ENCODE results near the gene CHL1.

The CHL1 gene

GRCh38 chr3:270688-271087 is 74.1 kb downstream of the CHL1 start:
- no peak for DNase-seq (ENCODE audit: low read depth)
- TF ChIP-seq CTCF (IDR thresholded peaks at IDR 0.05; ENCODE audit: control insufficient read depth, insufficient read depth, low read depth, low read length, missing control alignments), result no peak
- H3K4me3 ChIP-seq (ENCODE audit: control insufficient read depth, low read depth, low read length), result no peak overlapping the region

GRCh38 chr3:274927-275326 is 78.4 kb downstream of the CHL1 start:
- no peak for DNase-seq (ENCODE audit: low read depth)
- no peak for TF ChIP-seq CTCF (IDR thresholded peaks at IDR 0.05; ENCODE audit: control insufficient read depth, insufficient read depth, low read depth, low read length, missing control alignments)
- no peak overlapping the region for H3K4me3 ChIP-seq (ENCODE audit: control insufficient read depth, low read depth, low read length)

DNA sequence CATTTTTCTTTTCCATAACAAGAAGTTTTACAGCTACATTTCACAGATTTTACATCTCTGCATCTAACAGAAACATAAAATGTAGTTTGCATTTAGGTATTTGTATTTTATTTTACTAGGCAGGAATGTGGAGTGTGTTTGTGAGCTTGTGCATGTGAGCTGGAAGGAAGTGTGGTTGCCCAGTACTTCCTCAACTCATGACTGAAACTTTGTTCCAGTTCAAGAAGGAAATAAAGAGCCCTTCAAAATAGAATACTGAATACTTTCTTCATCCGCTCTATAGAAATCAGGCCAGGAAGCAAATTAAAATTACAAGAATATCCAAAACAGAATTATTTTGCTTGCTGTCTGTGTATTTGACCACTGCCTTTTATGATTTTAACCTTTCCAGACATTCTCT is 81.3 kb downstream of the CHL1 start:
- TF ChIP-seq CTCF (IDR thresholded peaks at IDR 0.05; ENCODE audit: control insufficient read depth, insufficient read depth, low read depth, low read length, missing control alignments), result no peak
- no peak overlapping the region for H3K4me3 ChIP-seq (ENCODE audit: control insufficient read depth, low read depth, low read length)
- no peak for DNase-seq (ENCODE audit: low read depth)

DNA sequence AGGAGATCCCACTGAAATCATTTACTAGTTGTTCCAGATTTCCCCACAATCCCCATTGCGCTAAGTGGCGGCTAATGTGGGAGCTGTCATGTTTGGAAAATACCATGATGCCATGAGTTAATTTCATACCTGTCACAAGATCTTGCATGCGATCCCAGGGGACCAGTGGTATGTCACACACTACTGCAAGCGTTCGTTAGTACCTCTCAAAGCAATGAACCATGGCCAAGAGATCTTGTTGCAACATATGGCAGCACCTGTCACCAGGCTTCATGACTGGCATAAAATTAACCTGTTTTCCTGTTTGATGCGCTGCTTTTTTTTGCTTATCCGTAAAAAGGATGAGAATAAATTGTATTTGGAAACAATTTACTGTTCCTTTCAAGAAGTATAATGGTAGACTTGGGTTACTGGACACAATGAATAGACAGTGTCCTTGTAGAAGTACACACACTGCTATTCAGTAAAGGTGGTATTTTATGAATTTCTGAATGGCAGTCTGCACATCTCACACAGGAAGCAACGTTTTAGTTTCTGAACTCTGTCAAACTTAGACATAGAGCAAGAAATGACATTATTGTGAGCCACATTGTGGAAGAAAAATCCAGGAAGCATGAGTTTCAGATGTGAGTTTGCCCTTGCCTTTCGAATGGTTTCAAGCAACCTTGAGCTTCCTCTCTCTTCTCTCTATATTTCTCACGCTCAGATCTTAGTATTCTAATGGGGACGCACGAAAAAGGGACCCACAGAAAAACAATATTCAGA is 81.9 kb downstream of the CHL1 start:
- TF ChIP-seq CTCF (IDR thresholded peaks at IDR 0.05; ENCODE audit: control insufficient read depth, insufficient read depth, low read depth, low read length, missing control alignments), result no peak
- no peak overlapping the region for H3K4me3 ChIP-seq (ENCODE audit: control insufficient read depth, low read depth, low read length)
- no peak for DNase-seq (ENCODE audit: low read depth)

GRCh38 chr3:279325-279724 is 82.8 kb downstream of the CHL1 start:
- no peak for TF ChIP-seq CTCF (IDR thresholded peaks at IDR 0.05; ENCODE audit: control insufficient read depth, insufficient read depth, low read depth, low read length, missing control alignments)

DNA sequence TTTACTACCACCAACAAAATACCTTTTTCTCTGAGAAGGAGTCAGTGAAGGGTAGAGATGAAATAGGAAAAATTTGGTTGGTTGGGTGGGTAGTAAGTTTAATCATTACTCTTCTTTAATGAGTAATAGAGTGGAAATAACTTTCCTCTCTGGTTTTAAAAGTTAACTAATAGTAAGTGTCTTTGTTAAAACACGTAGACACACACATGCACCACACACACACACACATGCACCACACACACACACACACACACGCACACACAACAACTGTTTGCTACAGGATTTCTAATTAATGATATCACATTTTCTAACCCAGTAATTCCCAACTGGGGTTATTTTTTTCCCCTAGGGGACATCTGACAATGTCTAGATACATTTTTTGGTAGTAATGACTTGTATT is 84.1 kb downstream of the CHL1 start:
- DNase-seq (ENCODE audit: low read depth), result no peak
- no peak for TF ChIP-seq CTCF (IDR thresholded peaks at IDR 0.05; ENCODE audit: control insufficient read depth, insufficient read depth, low read depth, low read length, missing control alignments)
- H3K4me3 ChIP-seq (ENCODE audit: control insufficient read depth, low read depth, low read length), result no peak overlapping the region

More at GRCh38 chr3:279325-279724, 82.8 kb downstream of the CHL1 start:
- DNase-seq (ENCODE audit: low read depth), result no peak
- no peak overlapping the region for H3K4me3 ChIP-seq (ENCODE audit: control insufficient read depth, low read depth, low read length)

Measured in AG09309 (cell line).